ENCODE data around the gene TMEM94. TPM values are rescaled to one million over a fixed set of nuclear protein-coding genes. Genes with fewer than 3 reads are reported as not detected.

TMEM94 gene
- total and polyA plus RNA-seq, 9 of the 15 experiments (the other 6 are each of a cell fraction or from before 2014, with no cell fraction given): 0.35 to 48.1 (median 14.4) TPM

DNA sequence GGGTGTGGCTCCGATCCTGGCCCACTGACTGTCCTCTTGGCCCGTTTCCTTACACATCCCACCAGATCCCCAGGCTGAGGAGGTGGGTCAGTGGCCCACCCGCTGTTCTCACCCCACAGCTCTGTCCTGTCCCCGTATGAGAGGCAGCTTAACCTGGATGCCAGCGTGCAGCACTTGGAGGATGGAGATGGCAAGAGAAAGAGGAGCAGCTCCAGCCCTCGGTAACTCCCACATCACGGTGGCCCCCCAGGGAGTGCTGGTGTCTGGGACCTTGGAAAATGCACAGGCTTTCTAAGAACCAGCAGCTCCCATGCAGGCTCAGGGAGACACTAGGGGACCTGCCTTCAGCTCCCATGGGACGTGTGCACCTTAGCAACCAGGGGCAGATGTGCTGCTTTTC lies 64.9 kb downstream of the TMEM94 start:
- H3K9me1 ChIP-seq (ENCODE audit: control insufficient read depth, insufficient read depth, low read length): peaks cover 5% of the 10 kb centered on the region
- FAIRE-seq (no peak), ATAC-seq (no peak), DNase-seq (ENCODE audit: extremely low read depth in 1 of 4, low spot score in 3 of 4) (no peak)
- no peaks in the 10 kb centered on the region for H3K9me3 ChIP-seq (replicated peaks; ENCODE audit: control insufficient read depth, insufficient read depth, low read depth, low read length)
- no peak overlapping the region for H3K27ac ChIP-seq (ENCODE audit: extremely low read depth, low read depth, low read length)
- no peak overlapping the region for H3K4me2 ChIP-seq (ENCODE audit: insufficient read depth, low read length)
- WGBS (ENCODE audit: insufficient coverage, low coverage, missing lambda C conversion rate): 89% methylated on average over 8 of the region's 8 CpGs
- ChIA-PET CTCF (ENCODE audit: low intra/inter-chr PET ratio) (no interaction called here), POLR2A (no interaction called here)
- no peaks in the 10 kb centered on the region for H3K27me3 ChIP-seq (ENCODE audit: control insufficient read depth in 2 of 2, insufficient read depth in 2 of 2, low read length in 2 of 2)
- H3K9ac ChIP-seq (ENCODE audit: insufficient read depth in 1 of 2, low read depth in 2 of 2, low read length in 2 of 2): peak overlapping the region in 1 of 2 experiments; percentile 65; a peak in 2 of 4 replicates
- no peak overlapping the region for H2AFZ ChIP-seq (ENCODE audit: low read depth, low read length)
- peaks cover 24 to 42% of the 10 kb centered on the region in 2 experiments for H3K4me1 ChIP-seq (replicated peaks in 1 of 2; ENCODE audit: control insufficient read depth in 2 of 2, insufficient read depth in 2 of 2, low read length in 2 of 2)
- H3K36me3 ChIP-seq (ENCODE audit: control insufficient read depth, insufficient read depth, low read length): peaks cover 61% of the 10 kb centered on the region
- intact Hi-C loops (cut with micrococcal nuclease) (loop anchor here (10.0 kb wide), 1 partner anchor 236 kb away; the partner anchor contains the start of gene SLC25A19), in situ Hi-C loops (cut with MboI) (no loop called here)
- peaks cover 8% of the 10 kb centered on the region; the same call in 1 of the 2 replicates for H4K20me1 ChIP-seq (replicated peaks; ENCODE audit: control insufficient read depth, insufficient read depth, low read length)
- no peak overlapping the region for H3K4me3 ChIP-seq
- TF ChIP-seq DEAF1 (CRISPR knock-in tag; IDR thresholded peaks at IDR 0.05) (no peak), ZBTB26 (CRISPR knock-in tag; IDR thresholded peaks at IDR 0.05) (no peak), ZNF121 (CRISPR knock-in tag; conservative IDR thresholded peaks at IDR 0.05) (no peak), ELF4 (CRISPR knock-in tag; IDR thresholded peaks at IDR 0.05) (no peak), FOXJ2 (tag; IDR thresholded peaks at IDR 0.05) (no peak)
- peaks cover 13% of the 10 kb centered on the region for H3K79me2 ChIP-seq (ENCODE audit: control insufficient read depth, insufficient read depth, low read length)
- no TSS peak for BruUV-seq (replicated peaks)
